Measurements from ENCODE around the gene SMIM10L2A.
"Not testable (repeated sequence)": the region's sequence is repeated elsewhere in the genome, so short reads cannot be mapped to it uniquely, and the experiment has no call there.

Gene SMIM10L2A

GRCh38 chrX:135437867-135438733 lies 16.4 kb downstream of the SMIM10L2A start:
- in situ Hi-C loops (cut with HindIII; ENCODE audit: low pct_unique_long_range_greater_than_20kb, low sequenced_read_pairs) = no loop called here
- no peak for TF ChIP-seq JUND (IDR thresholded peaks at IDR 0.05; ENCODE audit: low read depth)
- DNase-seq (ENCODE audit: low read depth in 1 of 2, low spot score in 1 of 2) = no peak

- DNase-seq (ENCODE audit: low read depth in 1 of 2, low spot score in 1 of 2) = no peak
- no peak for TF ChIP-seq JUND (IDR thresholded peaks at IDR 0.05; ENCODE audit: low read depth)
- in situ Hi-C loops (cut with HindIII; ENCODE audit: low pct_unique_long_range_greater_than_20kb, low sequenced_read_pairs) = no loop called here
Observed at GRCh38 chrX:135438734-135439043, 16.9 kb downstream of the SMIM10L2A start.

- TF ChIP-seq JUND (IDR thresholded peaks at IDR 0.05; ENCODE audit: low read depth) = no peak
- in situ Hi-C loops (cut with HindIII; ENCODE audit: low pct_unique_long_range_greater_than_20kb, low sequenced_read_pairs) = no loop called here
Observed at GRCh38 chrX:135449637-135450550, 28.1 kb downstream of the SMIM10L2A start.

GRCh38 chrX:135453381-135453780 lies 31.6 kb downstream of the SMIM10L2A start:
- in situ Hi-C loops (cut with HindIII; ENCODE audit: low pct_unique_long_range_greater_than_20kb, low sequenced_read_pairs) = no loop called here
- DNase-seq (ENCODE audit: low read depth in 1 of 2, low spot score in 1 of 2) = no peak
- no peak for TF ChIP-seq JUND (IDR thresholded peaks at IDR 0.05; ENCODE audit: low read depth)

More at GRCh38 chrX:135449637-135450550, 28.1 kb downstream of the SMIM10L2A start:
- no peak for DNase-seq (ENCODE audit: low read depth in 1 of 2, low spot score in 1 of 2)

- DNase-seq (ENCODE audit: low read depth in 1 of 2, low spot score in 1 of 2) = no peak
- in situ Hi-C loops (cut with HindIII; ENCODE audit: low pct_unique_long_range_greater_than_20kb, low sequenced_read_pairs) = no loop called here
- no peak for TF ChIP-seq JUND (IDR thresholded peaks at IDR 0.05; ENCODE audit: low read depth)
Observed at GRCh38 chrX:135454816-135455215, 33.1 kb downstream of the SMIM10L2A start.

GRCh38 chrX:135461756-135462155 lies 40.0 kb downstream of the SMIM10L2A start:
- in situ Hi-C loops (cut with HindIII; ENCODE audit: low pct_unique_long_range_greater_than_20kb, low sequenced_read_pairs); DNase-seq (ENCODE audit: low read depth in 1 of 2, low spot score in 1 of 2): not testable (repeated sequence)

- in situ Hi-C loops (cut with HindIII; ENCODE audit: low pct_unique_long_range_greater_than_20kb, low sequenced_read_pairs) = no loop called here
- no peak for TF ChIP-seq JUND (IDR thresholded peaks at IDR 0.05; ENCODE audit: low read depth)
- DNase-seq (ENCODE audit: low read depth in 1 of 2, low spot score in 1 of 2) = peak in 1 of 2 experiments; percentile 0
Observed at GRCh38 chrX:135463937-135464336, 42.2 kb downstream of the SMIM10L2A start.

GRCh38 chrX:135476378-135476777 lies 54.6 kb downstream of the SMIM10L2A start:
- DNase-seq (ENCODE audit: low read depth in 1 of 2, low spot score in 1 of 2) = no peak
- TF ChIP-seq JUND (IDR thresholded peaks at IDR 0.05; ENCODE audit: low read depth) = no peak
- in situ Hi-C loops (cut with HindIII; ENCODE audit: low pct_unique_long_range_greater_than_20kb, low sequenced_read_pairs) = no loop called here

GRCh38 chrX:135477576-135477975 lies 55.8 kb downstream of the SMIM10L2A start:
- peak; percentile 1 to 77 for DNase-seq (ENCODE audit: low read depth in 1 of 2, low spot score in 1 of 2)
- in situ Hi-C loops (cut with HindIII; ENCODE audit: low pct_unique_long_range_greater_than_20kb, low sequenced_read_pairs) = no loop called here
- no peak for TF ChIP-seq JUND (IDR thresholded peaks at IDR 0.05; ENCODE audit: low read depth)

All from T47D (cell line).